ENCODE measurements around the gene MARCHF11. TPM values are rescaled to one million over a fixed set of nuclear protein-coding genes. Genes with fewer than 3 reads are reported as not detected.

The MARCHF11 gene, protein sequence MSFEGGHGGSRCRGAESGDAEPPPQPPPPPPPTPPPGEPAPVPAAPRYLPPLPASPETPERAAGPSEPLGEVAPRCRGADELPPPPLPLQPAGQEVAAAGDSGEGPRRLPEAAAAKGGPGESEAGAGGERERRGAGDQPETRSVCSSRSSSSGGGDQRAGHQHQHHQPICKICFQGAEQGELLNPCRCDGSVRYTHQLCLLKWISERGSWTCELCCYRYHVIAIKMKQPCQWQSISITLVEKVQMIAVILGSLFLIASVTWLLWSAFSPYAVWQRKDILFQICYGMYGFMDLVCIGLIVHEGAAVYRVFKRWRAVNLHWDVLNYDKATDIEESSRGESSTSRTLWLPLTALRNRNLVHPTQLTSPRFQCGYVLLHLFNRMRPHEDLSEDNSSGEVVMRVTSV
- total RNA-seq = not detected

DNA sequence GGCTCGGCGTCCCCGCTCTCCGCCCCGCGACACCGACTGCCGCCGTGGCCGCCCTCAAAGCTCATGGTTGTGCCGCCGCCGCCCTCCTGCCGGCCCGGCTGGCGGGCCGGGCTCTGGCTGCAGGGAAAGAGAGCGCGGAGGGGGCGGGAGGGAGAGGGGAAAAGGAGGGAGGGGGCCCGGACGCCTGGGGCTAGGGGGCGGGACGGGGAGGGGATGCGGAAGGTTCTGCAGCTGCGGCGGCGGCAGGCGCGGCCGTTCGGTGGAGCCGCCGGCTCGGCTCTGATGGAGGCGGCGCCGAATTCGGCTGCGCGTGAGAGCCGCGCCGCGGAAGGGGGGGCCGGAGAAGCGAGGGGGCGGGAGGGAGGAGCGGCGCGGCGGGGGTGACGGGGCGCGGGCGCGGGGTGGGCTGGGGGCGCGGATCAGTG lies at the start of gene MARCHF11:
Gene MARCHF11 (minus strand): TSS at position 281 of the 425 bp plus-strand sequence. CDS start 216 bp downstream, at position 65.
- DNase-seq (ENCODE audit: low spot score) (no peak), ATAC-seq (no peak)
- intact Hi-C loops (cut with DNase I) = no loop called here

- intact Hi-C loops (cut with DNase I) = no loop called here
- no peak for DNase-seq (ENCODE audit: low spot score)
These were observed 46.3 kb upstream of the MARCHF11 start for GRCh38 chr5:16225927-16226326.

DNA sequence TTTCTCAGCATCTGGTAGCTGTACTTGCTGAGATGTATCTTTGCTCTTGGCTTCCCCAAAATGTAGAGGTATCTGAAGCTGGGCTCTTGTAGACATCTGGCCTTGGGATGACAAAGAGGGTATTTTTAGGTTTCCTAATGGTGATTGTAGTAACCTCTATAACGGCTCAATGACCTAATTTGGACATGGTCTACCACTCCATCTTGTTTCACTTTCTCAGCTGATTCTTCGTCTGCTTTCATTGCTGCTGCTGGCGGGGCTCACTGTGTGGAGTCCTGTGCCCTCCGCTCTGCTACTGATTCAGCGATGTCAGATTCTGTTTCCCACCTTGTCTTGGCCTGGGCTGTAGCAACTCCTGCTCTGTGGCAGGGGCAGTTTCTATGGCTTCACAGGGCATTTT lies 12.7 kb upstream of the MARCHF11 start:
- DNase-seq (ENCODE audit: low spot score) = no peak
- intact Hi-C loops (cut with DNase I) = no loop called here
- ATAC-seq = no peak

More at GRCh38 chr5:16225927-16226326, 46.3 kb upstream of the MARCHF11 start:
- no peak for ATAC-seq

GRCh38 chr5:16180789-16181082 lies 1.1 kb upstream of the MARCHF11 start:
- ATAC-seq (no peak), DNase-seq (ENCODE audit: low spot score) (no peak)
- intact Hi-C loops (cut with DNase I) = no loop called here

DNA sequence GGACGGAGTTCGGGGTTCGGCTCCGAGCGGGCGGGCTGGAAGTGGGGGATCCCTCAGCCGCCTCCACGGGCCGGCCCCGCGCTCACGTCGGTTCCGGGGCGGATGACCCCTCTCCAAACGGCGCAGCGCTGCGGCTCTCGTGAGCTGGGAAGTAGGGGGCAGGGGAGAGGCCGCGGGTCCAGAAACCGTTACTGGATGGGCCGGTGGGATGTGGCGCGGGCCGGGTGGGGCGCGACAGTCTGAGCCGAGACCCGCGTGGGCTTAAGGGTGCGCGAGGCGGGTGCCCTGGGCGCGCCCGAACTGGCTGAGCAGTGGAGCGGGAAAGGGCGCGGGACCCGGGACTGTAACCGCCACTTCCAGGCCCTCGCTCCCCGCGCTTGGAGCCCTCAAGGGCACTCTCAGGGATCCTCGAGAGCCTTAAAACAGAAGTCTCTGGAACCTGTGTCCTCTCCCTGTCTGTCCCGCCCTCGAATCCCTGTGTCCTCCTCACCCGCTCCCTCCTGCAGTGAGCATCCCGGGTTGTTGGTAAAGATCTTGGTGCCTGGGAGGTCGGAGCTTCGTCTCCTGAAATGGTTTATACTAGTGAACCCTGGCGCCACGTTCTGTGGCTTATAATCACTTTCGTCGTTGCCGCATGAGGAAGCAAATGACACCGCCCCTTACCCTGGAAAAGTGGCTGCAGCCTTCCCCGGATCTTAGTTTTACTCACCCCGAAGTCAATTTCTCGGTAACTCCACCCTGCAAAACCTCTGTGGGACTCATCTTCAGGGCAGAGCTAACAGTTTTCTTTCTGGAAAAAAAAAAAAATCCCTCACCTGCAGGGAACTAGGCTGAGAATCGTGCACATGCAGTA lies 571 bp upstream of the MARCHF11 start:
- ATAC-seq = no peak
- intact Hi-C loops (cut with DNase I) = no loop called here
- no peak for DNase-seq (ENCODE audit: low spot score)

GRCh38 chr5:16178745-16179372 lies 732 bp downstream of the MARCHF11 start:
- no peak for ATAC-seq
- DNase-seq (ENCODE audit: low spot score) = peak; percentile 76
- intact Hi-C loops (cut with DNase I) = no loop called here

DNA sequence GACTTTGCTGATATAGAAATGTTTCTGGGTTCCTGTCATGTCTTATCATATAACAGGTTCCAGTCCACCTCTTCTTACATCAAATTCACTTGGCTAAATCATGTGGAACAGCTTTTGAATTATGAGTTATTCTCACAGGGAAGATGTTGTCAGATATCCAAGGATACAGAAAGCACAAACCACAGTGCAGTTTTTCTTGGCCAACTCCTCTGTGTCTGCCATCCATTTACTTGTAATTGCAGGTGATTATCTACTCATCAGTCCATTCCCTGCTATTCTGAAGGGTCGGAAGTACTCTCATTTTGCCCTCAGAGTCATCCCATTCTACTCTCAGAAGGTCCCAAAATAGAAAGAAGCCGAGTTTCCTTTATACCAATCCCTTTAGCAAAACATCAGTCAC lies 10.0 kb downstream of the MARCHF11 start:
- intact Hi-C loops (cut with DNase I) = no loop called here
- ATAC-seq = no peak

DNA sequence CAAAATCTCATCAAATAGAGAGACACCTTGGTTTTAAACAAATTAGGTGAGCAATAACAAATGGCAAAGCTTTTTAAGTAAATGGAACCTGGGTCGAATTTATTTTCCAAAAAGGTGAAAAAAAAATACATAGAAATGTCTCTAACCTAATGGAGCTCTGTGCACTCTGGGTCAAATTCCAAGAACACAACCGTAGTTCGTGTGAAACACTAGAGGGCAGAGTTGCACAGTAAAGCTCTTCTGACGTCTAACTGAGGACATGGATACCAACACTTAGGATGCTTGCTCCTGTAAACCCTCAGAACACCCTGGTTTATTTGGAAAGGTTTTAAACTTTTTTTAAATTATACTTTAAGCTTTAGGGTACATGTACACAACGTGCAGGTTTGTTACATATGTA lies 18.9 kb downstream of the MARCHF11 start:
- no peak for DNase-seq (ENCODE audit: low spot score)
- intact Hi-C loops (cut with DNase I) = no loop called here
- peak; percentile 52 for ATAC-seq

More for the DNA sequence above, 10.0 kb downstream of the MARCHF11 start:
- DNase-seq (ENCODE audit: low spot score) = no peak

GRCh38 chr5:16159636-16160035 lies 20.0 kb downstream of the MARCHF11 start:
- ATAC-seq (no peak), DNase-seq (ENCODE audit: low spot score) (no peak)
- intact Hi-C loops (cut with DNase I) = no loop called here

- DNase-seq (ENCODE audit: low spot score) (no peak), ATAC-seq (no peak)
- intact Hi-C loops (cut with DNase I) = no loop called here
These were observed 23.4 kb downstream of the MARCHF11 start for GRCh38 chr5:16156152-16156551.

DNA sequence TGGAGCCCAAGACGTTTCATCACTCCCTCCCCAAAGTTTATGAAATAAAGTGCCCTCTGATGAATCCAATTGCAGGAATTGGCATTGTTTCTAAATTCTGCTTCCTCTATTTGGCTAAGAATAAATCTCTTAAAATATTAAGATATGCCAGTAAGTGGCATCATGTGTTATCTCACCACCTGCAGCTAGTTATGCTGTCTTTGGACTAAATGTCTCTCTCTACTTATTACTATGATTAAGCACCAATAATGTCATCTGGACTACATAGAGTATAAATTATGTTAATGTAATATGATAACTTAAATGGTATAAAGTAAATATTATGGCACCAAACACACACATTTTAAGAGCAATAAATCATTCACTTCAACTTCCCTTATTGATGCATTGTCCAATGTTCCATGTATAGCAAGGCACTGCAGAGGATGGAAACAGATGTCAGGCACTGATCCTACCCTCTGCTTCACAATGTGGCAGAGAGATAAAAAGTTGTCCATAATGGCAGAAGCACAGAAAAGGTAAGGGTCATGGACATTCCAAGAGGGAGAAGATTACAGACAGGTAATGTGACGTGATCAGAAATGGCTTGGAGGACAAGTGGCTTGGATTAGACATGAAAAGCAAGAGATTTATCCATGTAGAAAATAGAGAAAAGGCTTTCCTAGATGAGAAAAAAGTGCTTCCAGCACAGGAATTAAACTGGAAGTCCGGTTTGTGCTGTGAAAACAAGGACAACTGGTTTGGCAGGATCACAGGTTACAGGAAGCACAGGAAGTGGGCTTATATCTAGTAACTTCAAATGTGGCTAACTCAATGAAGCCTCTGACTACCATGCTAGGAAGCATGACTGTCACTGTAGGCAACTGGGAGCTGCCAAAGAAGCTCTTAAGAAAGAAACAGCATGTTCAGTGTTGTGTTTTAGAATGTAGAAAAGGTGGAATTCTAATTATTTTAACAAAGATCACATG lies 26.7 kb downstream of the MARCHF11 start:
- intact Hi-C loops (cut with DNase I) = no loop called here
- DNase-seq (ENCODE audit: low spot score) (no peak), ATAC-seq (no peak)

DNA sequence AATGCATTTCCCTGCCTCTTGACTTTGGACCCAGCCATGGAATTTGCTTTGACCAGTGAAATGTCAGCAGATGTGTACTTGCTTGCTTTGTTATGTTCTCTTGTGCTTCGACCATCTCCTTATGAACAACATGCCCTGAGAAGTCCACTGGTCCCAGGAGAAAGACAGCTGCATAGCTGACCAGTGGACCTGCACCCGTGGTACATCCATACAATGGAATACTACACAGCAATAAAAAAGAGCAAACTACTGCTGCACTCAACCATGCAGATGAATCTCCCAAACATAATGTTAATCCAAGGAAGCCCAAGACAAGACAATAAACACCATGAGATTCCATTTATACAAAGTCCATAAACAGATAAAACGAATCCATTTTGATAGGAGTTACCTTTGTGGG lies 30.0 kb downstream of the MARCHF11 start:
- ATAC-seq (no peak), DNase-seq (ENCODE audit: low spot score) (no peak)
- intact Hi-C loops (cut with DNase I) = no loop called here

- DNase-seq (ENCODE audit: low spot score) (no peak), ATAC-seq (no peak)
- intact Hi-C loops (cut with DNase I) = no loop called here
These were observed 32.3 kb downstream of the MARCHF11 start for GRCh38 chr5:16147179-16147900.

DNA sequence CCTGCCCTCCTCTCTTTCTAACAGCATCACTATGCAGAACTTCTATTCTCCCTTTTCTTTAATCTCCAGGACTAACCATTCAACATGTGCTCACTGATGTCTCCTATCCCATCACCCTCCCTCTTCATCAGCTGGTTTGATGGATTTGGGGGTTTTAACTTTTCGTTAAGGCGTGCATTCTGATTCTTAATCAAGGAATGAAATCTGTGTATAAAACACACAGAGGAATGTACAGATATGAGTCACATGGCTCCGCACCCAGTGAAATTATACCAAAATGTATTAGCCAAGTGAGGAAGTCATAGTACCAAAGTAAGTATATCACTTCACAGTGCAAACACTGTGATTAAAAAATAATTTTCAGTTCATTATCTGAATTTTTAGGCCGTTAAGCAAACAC lies 35.2 kb downstream of the MARCHF11 start:
- DNase-seq (ENCODE audit: low spot score) (no peak), ATAC-seq (no peak)
- intact Hi-C loops (cut with DNase I) = no loop called here

- DNase-seq (ENCODE audit: low spot score) = no peak
- intact Hi-C loops (cut with DNase I) = no loop called here
- ATAC-seq = no peak
These were observed 36.1 kb downstream of the MARCHF11 start for GRCh38 chr5:16143361-16144049.

- no peak for DNase-seq (ENCODE audit: low spot score)
- intact Hi-C loops (cut with DNase I) = no loop called here
- ATAC-seq = no peak
These were observed 38.6 kb downstream of the MARCHF11 start for GRCh38 chr5:16140944-16141343.

- intact Hi-C loops (cut with DNase I) = no loop called here
- no peak for ATAC-seq
- no peak for DNase-seq (ENCODE audit: low spot score)
These were observed 39.2 kb downstream of the MARCHF11 start for GRCh38 chr5:16140417-16140816.

DNA sequence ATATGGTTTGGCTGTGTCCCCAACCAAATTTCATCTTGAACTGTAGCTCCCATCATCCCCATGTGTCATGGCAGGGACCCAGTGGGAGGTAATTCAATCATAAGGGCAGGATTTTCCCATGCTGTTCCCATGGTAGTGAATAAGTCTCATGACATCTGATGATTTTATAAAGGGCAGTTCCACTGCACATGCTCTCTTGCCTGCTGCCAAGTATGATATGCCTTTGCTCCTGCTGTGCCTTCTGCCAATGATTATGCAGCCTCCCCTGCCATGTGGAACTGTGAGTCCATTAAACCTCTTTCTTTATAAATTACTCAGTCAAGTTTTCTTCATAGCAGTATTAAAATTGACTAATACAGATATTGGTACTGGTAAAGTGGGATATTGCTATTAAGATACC lies 42.4 kb downstream of the MARCHF11 start:
- ATAC-seq = no peak
- DNase-seq (ENCODE audit: low spot score) = no peak
- intact Hi-C loops (cut with DNase I) = no loop called here
